ENCODE data around the gene MYB. TPM values are rescaled to one million over a fixed set of nuclear protein-coding genes. Genes with fewer than 3 reads are reported as not detected.

MYB gene
- total and polyA plus RNA-seq, 2 experiments from 2014 or later = 4.2 to 7.9 TPM

DNA sequence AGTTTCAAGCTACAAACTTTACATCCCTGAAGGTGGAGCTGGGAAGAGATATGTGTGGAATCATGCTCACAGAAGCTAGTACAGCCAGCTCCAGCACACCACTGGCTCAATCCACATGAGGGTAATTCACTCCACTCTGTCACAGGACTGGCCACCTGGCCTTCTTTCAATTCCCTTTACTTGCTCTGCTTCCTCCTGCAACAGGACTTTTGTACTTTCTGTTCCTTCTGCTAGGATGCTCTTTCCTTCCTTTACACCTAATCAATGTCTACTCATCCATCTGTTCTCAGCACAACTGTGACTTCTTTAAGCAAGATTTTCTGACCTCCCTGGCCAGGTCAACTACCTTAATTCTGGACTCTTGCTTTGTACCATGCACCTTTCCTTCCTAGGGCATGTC, 39.4 kb upstream of the MYB start:
- DNase-seq (ENCODE audit: low spot score) = no peak
- Histone ChIP-seq H3K79me2 (replicated peaks; ENCODE audit: insufficient read depth) (no peaks in the 10 kb centered on the region), H4K20me1 (replicated peaks; ENCODE audit: insufficient read depth) (no peaks in the 10 kb centered on the region), H3F3A (replicated peaks; ENCODE audit: low read depth) (no peaks in the 10 kb centered on the region), H3K4me3 (no peak overlapping the region), H3K4me1 (ENCODE audit: insufficient read depth) (peaks cover 7% of the 10 kb centered on the region), H2AFZ (peak overlapping the region; percentile 89), H3K4me2 (no peak overlapping the region), H3K27ac (ENCODE audit: low read depth) (no peak overlapping the region), H3K27me3 (ENCODE audit: insufficient read depth) (no peaks in the 10 kb centered on the region), H3K9me2 (ENCODE audit: insufficient read depth) (no peaks in the 10 kb centered on the region), H3K36me3 (ENCODE audit: insufficient read depth) (no peaks in the 10 kb centered on the region)
- TF ChIP-seq JUNB (IDR thresholded peaks at IDR 0.05; ENCODE audit: unreplicated experiment) (no peak), CREB1 (CRISPR knock-in tag; IDR thresholded peaks at IDR 0.05; ENCODE audit: low read depth) (no peak), REST (IDR thresholded peaks at IDR 0.05; ENCODE audit: unreplicated experiment) (no peak), EZH2phosphoT487 (IDR thresholded peaks at IDR 0.05; ENCODE audit: unreplicated experiment) (no peak), NANOG (IDR thresholded peaks at IDR 0.05; ENCODE audit: borderline replicate concordance) (no peak), ZNF331 (CRISPR knock-in tag; IDR thresholded peaks at IDR 0.05; ENCODE audit: low read depth) (no peak), EZH2 (IDR thresholded peaks at IDR 0.05; ENCODE audit: low read depth, unreplicated experiment) (no peak), ZNF462 (CRISPR knock-in tag; IDR thresholded peaks at IDR 0.05) (no peak), ZNF114 (CRISPR knock-in tag; IDR thresholded peaks at IDR 0.05) (no peak), STAT1 (IDR thresholded peaks at IDR 0.05; ENCODE audit: unreplicated experiment) (no peak), POLR2AphosphoS5 (IDR thresholded peaks at IDR 0.05; ENCODE audit: low read depth) (no peak)
- TF ChIP-seq, protein P1, sequence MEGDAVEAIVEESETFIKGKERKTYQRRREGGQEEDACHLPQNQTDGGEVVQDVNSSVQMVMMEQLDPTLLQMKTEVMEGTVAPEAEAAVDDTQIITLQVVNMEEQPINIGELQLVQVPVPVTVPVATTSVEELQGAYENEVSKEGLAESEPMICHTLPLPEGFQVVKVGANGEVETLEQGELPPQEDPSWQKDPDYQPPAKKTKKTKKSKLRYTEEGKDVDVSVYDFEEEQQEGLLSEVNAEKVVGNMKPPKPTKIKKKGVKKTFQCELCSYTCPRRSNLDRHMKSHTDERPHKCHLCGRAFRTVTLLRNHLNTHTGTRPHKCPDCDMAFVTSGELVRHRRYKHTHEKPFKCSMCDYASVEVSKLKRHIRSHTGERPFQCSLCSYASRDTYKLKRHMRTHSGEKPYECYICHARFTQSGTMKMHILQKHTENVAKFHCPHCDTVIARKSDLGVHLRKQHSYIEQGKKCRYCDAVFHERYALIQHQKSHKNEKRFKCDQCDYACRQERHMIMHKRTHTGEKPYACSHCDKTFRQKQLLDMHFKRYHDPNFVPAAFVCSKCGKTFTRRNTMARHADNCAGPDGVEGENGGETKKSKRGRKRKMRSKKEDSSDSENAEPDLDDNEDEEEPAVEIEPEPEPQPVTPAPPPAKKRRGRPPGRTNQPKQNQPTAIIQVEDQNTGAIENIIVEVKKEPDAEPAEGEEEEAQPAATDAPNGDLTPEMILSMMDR (conservative IDR thresholded peaks at IDR 0.05; ENCODE audit: low read depth in 2 of 2) = no peak
- TF ChIP-seq, protein P2, sequence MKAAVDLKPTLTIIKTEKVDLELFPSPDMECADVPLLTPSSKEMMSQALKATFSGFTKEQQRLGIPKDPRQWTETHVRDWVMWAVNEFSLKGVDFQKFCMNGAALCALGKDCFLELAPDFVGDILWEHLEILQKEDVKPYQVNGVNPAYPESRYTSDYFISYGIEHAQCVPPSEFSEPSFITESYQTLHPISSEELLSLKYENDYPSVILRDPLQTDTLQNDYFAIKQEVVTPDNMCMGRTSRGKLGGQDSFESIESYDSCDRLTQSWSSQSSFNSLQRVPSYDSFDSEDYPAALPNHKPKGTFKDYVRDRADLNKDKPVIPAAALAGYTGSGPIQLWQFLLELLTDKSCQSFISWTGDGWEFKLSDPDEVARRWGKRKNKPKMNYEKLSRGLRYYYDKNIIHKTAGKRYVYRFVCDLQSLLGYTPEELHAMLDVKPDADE (IDR thresholded peaks at IDR 0.05) = no peak
- no peaks in the 10 kb centered on the region for H3K36me3 Mint-ChIP-seq (ENCODE audit: low read depth)
- peaks cover 22% of the 10 kb centered on the region for H3K4me1 Mint-ChIP-seq
- H3K4me3 Mint-ChIP-seq = no peak overlapping the region
- H3K9me3 Mint-ChIP-seq = no peaks in the 10 kb centered on the region
- peaks cover 2% of the 10 kb centered on the region for H3K27me3 Mint-ChIP-seq (ENCODE audit: insufficient read depth, low read depth, poor library complexity)
- no peak for ATAC-seq
- H3K27ac Mint-ChIP-seq = no peak overlapping the region

All from GM23338 (cell line).